Heart right ventricle (tissue), 16 donors: Measurements from ENCODE around the gene BNC2. TPM values are rescaled to one million over a fixed set of nuclear protein-coding genes. Genes with fewer than 3 reads are reported as not detected.

Source experiments
- ATAC-seq, 8 donors: fragments of 200-7000 bp; cut with Tn5 transposase; one replicate each; pipeline ENCODE4 v1.9.1; 2020; ENCODE audit warnings: mild to moderate bottlenecking in 8 of 8, moderate library complexity in 8 of 8, moderate number of reproducible peaks in 1 of 8
- DNase-seq, 2 donors: peaks; one replicate each; pipeline ENCODE4 v3.0.0-alpha.2; 2020
- H3K27ac ChIP-seq, 10 donors: fragments of 200-600 bp; sonication (generic) in 2 of 10; one replicate each; pipeline versions ENCODE4 v1.5.0 to v1.8.0; 2020 to 2022; ENCODE audit warnings: mild to moderate bottlenecking in 3 of 10
- H3K27me3 ChIP-seq, 7 donors: fragments of 200-600 bp; one replicate each; pipeline ENCODE4 v1.8.0; 2021 to 2022; ENCODE audit warnings: mild to moderate bottlenecking in 2 of 7
- H3K36me3 ChIP-seq, 9 donors: fragments of 200-600 bp; sonication (generic) in 1 of 9; one replicate each; pipeline versions ENCODE4 v1.5.0 to v1.8.0; 2020 to 2022; ENCODE audit warnings: mild to moderate bottlenecking in 2 of 9
- H3K4me1 ChIP-seq, 9 donors: fragments of 200-600 bp; sonication (generic) in 1 of 9; one replicate each; pipeline versions ENCODE4 v1.5.0 to v1.8.0; 2020 to 2022; ENCODE audit warnings: mild to moderate bottlenecking in 4 of 9
- H3K4me3 ChIP-seq, 10 donors: fragments of 200-600 bp; sonication (generic) in 2 of 10; one replicate each; pipeline versions ENCODE4 v1.5.0 to v1.8.0; 2020 to 2022; ENCODE audit warnings: mild to moderate bottlenecking in 7 of 10, moderate library complexity in 2 of 10
- H3K9me3 ChIP-seq, 11 donors: fragments of 200-600 bp in 10 of 11; sonication (generic) in 2 of 11; one replicate each; pipeline versions ENCODE4 v1.5.0 to v1.8.0; 2013 to 2022; ENCODE audit warnings: mild to moderate bottlenecking in 2 of 11, control low read depth in 1 of 11, moderate library complexity in 1 of 11
- CTCF ChIP-seq, 9 donors: fragments of 200-600 bp; sonication (generic) in 2 of 9; IDR thresholded peaks; one replicate each; pipeline versions ENCODE4 v1.5.0 to v1.8.0; 2021 to 2022; ENCODE audit warnings: antibody characterized with exemption in 9 of 9, mild to moderate bottlenecking in 5 of 9, moderate library complexity in 1 of 9
- WGBS, 2 donors: extraction: QIAGEN DNeasy Blood & Tissue Kit; methylation state at CpG; one replicate each; pipeline ENCODE4 v1.1.7; 2013; ENCODE audit warnings: inconsistent platforms in 1 of 2; 5-methylcytosine and 5-hydroxymethylcytosine counted together
- intact Hi-C, 10 donors: fragments of 100-400 bp; cut with DNase I; formaldehyde crosslinking; loops; one replicate each; pipeline versions ENCODE4 v1.11.1 to v1.14.2; 2022
- polyA plus RNA-seq, 2 donors: library from polyadenylated mRNA; stranded (reverse); fragments of 200-250 nt; gene quantifications; one replicate each; pipeline ENCODE4 v1.2.3, GENCODE V29; 2013
- total RNA-seq, 10 donors: library from RNA; stranded (reverse); fragmentation: NEBNext Ultra II Directional in 3 of 10; extraction: Animal tissue kit (Norgen Biotek cat#: 25700) in 3 of 10; gene quantifications; one replicate each; pipeline versions ENCODE4 v1.2.1 to v1.2.4, GENCODE V29; 2021 to 2023
- donor health status: Arrhythmogenic right ventricular cardiomyopathy.
- donor health status: ischemic (EF 13 %, LVEDD 7.1; RV severe dilation, severe dysfunction).
- donor health status: healthy with polysubstance abuse.
- donor health status: DM: no; HTN: yes; CAD: no.
- donor health status: DM: no; HTN: no; CAD: no.
- donor health status: ischemic (EF 25% LVEDD 6.9; RV normal size, moderate dysfunction).
- donor health status: ischemic (EF 25% LVEDD 5.7; RV mildly dilated, moderate dysfunction).
- donor health status: healthy.
- donor health status: DM: yes; HTN: yes; CAD: no.
- donor health status: Ischemic cardiomyopathy.
- donor health status: ischemic (EF 35%, LVEDD 5.7; RV mildly dilated, moderate dysfunction).
- donor health status: nonischemic (EF 11% LVEDD 7.7; RV severe dilation, severe dysfunction).
- donor health status: DM: yes; HTN: yes; CAD: no.
- donor health status: PGD.
- donor health status: ischemic (EF 29% LVEDD 5.4; RV normal size, mild dysfunction).
- donor health status: nonischemic (EF 23%, LVEDD 6.1; RV moderate dilation, normal function).

The BNC2 gene
- total and polyA plus RNA-seq, 12 donors, result 0.49 to 7.3 (median 3.2) TPM

- Histone ChIP-seq H3K4me3 (no peak overlapping the region), H3K36me3 (no peaks in the 10 kb centered on the region), H3K9me3 (no peaks in the 10 kb centered on the region), H3K4me1 (no peaks in the 10 kb centered on the region), H3K27ac (no peak overlapping the region), H3K27me3 (no peaks in the 10 kb centered on the region)
- intact Hi-C loops, result no loop called here
- no peak for DNase-seq
- WGBS, 2 donors, result 81 to 88% methylated on average over 4 of the region's 4 CpGs
- no peak for ATAC-seq
- no peak for TF ChIP-seq CTCF (IDR thresholded peaks at IDR 0.05)
Observed at GRCh38 chr9:16585591-16585990, 284.9 kb downstream of the BNC2 start.

GRCh38 chr9:16579872-16580432 is 290.5 kb downstream of the BNC2 start:
- WGBS, 2 donors, result 75 to 90% methylated on average over 2 of the region's 2 CpGs
- no peak for TF ChIP-seq CTCF (IDR thresholded peaks at IDR 0.05)
- H3K9me3 ChIP-seq, result no peaks in the 10 kb centered on the region
- no peaks in the 10 kb centered on the region for H3K4me1 ChIP-seq
- H3K27me3 ChIP-seq, result peaks cover 0 to 6% (median 0%) of the 10 kb centered on the region in 7 donors
- H3K4me3 ChIP-seq, result no peak overlapping the region
- H3K36me3 ChIP-seq, result no peaks in the 10 kb centered on the region
- DNase-seq (no peak), ATAC-seq (no peak)
- H3K27ac ChIP-seq, result no peak overlapping the region
- intact Hi-C loops, result no loop called here

- H3K4me3 ChIP-seq, result peak overlapping the region in 1 of 10 donors; percentile 8
Observed at GRCh38 chr9:16575986-16576245, 294.6 kb downstream of the BNC2 start.

GRCh38 chr9:16575142-16575985 is 295.1 kb downstream of the BNC2 start:
- H3K4me1 ChIP-seq, result peaks cover 0 to 6% (median 0%) of the 10 kb centered on the region in 9 donors
- peak in 1 of 9 donors; percentile 9 for TF ChIP-seq CTCF (IDR thresholded peaks at IDR 0.05)
- ATAC-seq, result peak in 1 of 8 donors; percentile 16
- H3K27me3 ChIP-seq, result peaks cover 0 to 23% (median 3%) of the 10 kb centered on the region in 7 donors
- DNase-seq, result no peak
- peak overlapping the region in 5 of 10 donors; percentile 15 to 51 (median 34) for H3K27ac ChIP-seq
- no peaks in the 10 kb centered on the region for H3K9me3 ChIP-seq
- no peaks in the 10 kb centered on the region for H3K36me3 ChIP-seq
- H3K4me3 ChIP-seq, result peak overlapping the region in 1 of 10 donors; percentile 8
- 41 to 52% methylated on average over 11 of the region's 11 CpGs for WGBS, 2 donors
- intact Hi-C loops, result no loop called here

More at GRCh38 chr9:16575986-16576245, 294.6 kb downstream of the BNC2 start:
- ATAC-seq, result peak in 2 of 8 donors; percentile 22 to 38
- DNase-seq, result no peak
- Histone ChIP-seq H3K9me3 (no peaks in the 10 kb centered on the region), H3K27me3 (peaks cover 0 to 17% (median 3%) of the 10 kb centered on the region in 7 donors), H3K36me3 (no peaks in the 10 kb centered on the region), H3K27ac (peak overlapping the region in 5 of 10 donors; percentile 15 to 51 (median 34)), H3K4me1 (peaks cover 0 to 6% (median 0%) of the 10 kb centered on the region in 9 donors)
- intact Hi-C loops, result no loop called here
- no peak for TF ChIP-seq CTCF (IDR thresholded peaks at IDR 0.05)
- WGBS, 2 donors, result 38 to 43% methylated on average over 3 of the region's 3 CpGs
